HEK293 (cell line): ENCODE data around the gene ABCF1.

Source experiments
- CTCF ChIA-PET: fragments of 350-600 bp; formaldehyde crosslinking; extraction: SDS; loops from one replicate; lab custom pipeline; 2021; ENCODE audit warnings: antibody characterized with exemption; lab: Yijun Ruan, JAX
- POLR2A ChIA-PET: fragments of 300-600 bp; formaldehyde crosslinking; extraction: SDS; loops from one replicate; lab custom pipeline; 2020; ENCODE audit warnings: antibody characterized with exemption, inconsistent platforms; lab: Yijun Ruan, JAX
- H3K27ac ChIP-seq: fragments of 200-500 bp; sonication (Bioruptor generic); 2 replicates; pipeline ENCODE4 v1.5.1; 2014; ENCODE audit warnings: low read depth, low read length, control low read depth, inconsistent platforms; ENCODE audit errors: extremely low read depth
- H3K36me3 ChIP-seq, 2 experiments: fragments of 200-500 bp in 1 of 2; sonication (Bioruptor generic) in 1 of 2; 1 replicate in 1 of 2; 2 replicates in 1 of 2; pipeline ENCODE4 v1.5.1; 2014 to 2017; ENCODE audit warnings: inconsistent platforms in 2 of 2, low read length in 2 of 2; ENCODE audit not compliant: control insufficient read depth in 2 of 2, insufficient read depth in 1 of 2
- H3K4me1 ChIP-seq: fragments of 200-500 bp; sonication (Bioruptor generic); 2 replicates; pipeline ENCODE4 v1.5.1; 2014; ENCODE audit warnings: mild to moderate bottlenecking, low read length, inconsistent platforms; ENCODE audit not compliant: control insufficient read depth, insufficient read depth
- H3K4me3 ChIP-seq: 2 replicates; pipeline ENCODE4 v1.5.1; 2011; ENCODE audit warnings: low read depth, mild to moderate bottlenecking, control low read depth, low read length, moderate library complexity
- H3K9me3 ChIP-seq: fragments of 200-500 bp; sonication (Bioruptor generic); 2 replicates; pipeline ENCODE4 v1.5.1; 2014; ENCODE audit warnings: low read depth, low read length, inconsistent platforms; ENCODE audit not compliant: control insufficient read depth, insufficient read depth
- PRDM10 ChIP-seq: fragments of 450-650 bp; formaldehyde crosslinking; IDR thresholded peaks from 2 replicates; pipeline ENCODE4 v1.5.1; 2016; ENCODE audit warnings: missing biosample characterization, missing genetic modification characterization
- ZFP69B ChIP-seq: fragments of 450-650 bp; formaldehyde crosslinking; IDR thresholded peaks from 2 replicates; pipeline ENCODE4 v1.5.1; 2016; ENCODE audit warnings: missing biosample characterization, missing genetic modification characterization
- ZNF155 ChIP-seq: fragments of 450-650 bp; formaldehyde crosslinking; IDR thresholded peaks from 2 replicates; pipeline ENCODE4 v1.5.1; 2016; ENCODE audit warnings: missing biosample characterization, missing genetic modification characterization
- ZNF157 ChIP-seq: fragments of 450-650 bp; formaldehyde crosslinking; IDR thresholded peaks from 2 replicates; pipeline ENCODE4 v1.5.1; 2016; ENCODE audit warnings: missing biosample characterization, missing genetic modification characterization
- ZNF175 ChIP-seq: fragments of 450-650 bp; formaldehyde crosslinking; IDR thresholded peaks from 2 replicates; pipeline ENCODE4 v1.5.1; 2016; ENCODE audit warnings: missing biosample characterization, missing genetic modification characterization
- ZNF223 ChIP-seq: fragments of 450-650 bp; formaldehyde crosslinking; IDR thresholded peaks from 2 replicates; pipeline ENCODE4 v1.5.1; 2016; ENCODE audit warnings: missing biosample characterization, missing genetic modification characterization
- ZNF341 ChIP-seq: fragments of 450-650 bp; formaldehyde crosslinking; IDR thresholded peaks from 2 replicates; pipeline ENCODE4; 2016; ENCODE audit warnings: low read depth, missing biosample characterization, missing genetic modification characterization
- ZNF530 ChIP-seq: fragments of 450-650 bp; formaldehyde crosslinking; IDR thresholded peaks from 2 replicates; pipeline ENCODE4 v1.5.1; 2016; ENCODE audit warnings: low read depth, missing biosample characterization, missing genetic modification characterization
- ZNF560 ChIP-seq: fragments of 450-650 bp; formaldehyde crosslinking; IDR thresholded peaks from 2 replicates; pipeline ENCODE4 v1.5.1; 2017; ENCODE audit warnings: missing biosample characterization, missing genetic modification characterization, borderline replicate concordance
- ZNF600 ChIP-seq: fragments of 450-650 bp; formaldehyde crosslinking; IDR thresholded peaks from 2 replicates; pipeline ENCODE4 v1.5.1; 2016; ENCODE audit warnings: missing biosample characterization, missing genetic modification characterization
- ZNF629 ChIP-seq: fragments of 450-650 bp; formaldehyde crosslinking; IDR thresholded peaks from 2 replicates; pipeline ENCODE4 v1.5.1; 2017; ENCODE audit warnings: missing biosample characterization, missing genetic modification characterization
- ZNF654 ChIP-seq: fragments of 450-650 bp; formaldehyde crosslinking; IDR thresholded peaks from 2 replicates; pipeline ENCODE4 v1.5.1; 2016; ENCODE audit warnings: low read depth, missing biosample characterization, missing genetic modification characterization
- ZNF664 ChIP-seq: fragments of 450-650 bp; formaldehyde crosslinking; IDR thresholded peaks from 2 replicates; pipeline ENCODE4 v1.5.1; 2016; ENCODE audit warnings: missing biosample characterization, missing genetic modification characterization
- ZNF704 ChIP-seq: fragments of 450-650 bp; formaldehyde crosslinking; IDR thresholded peaks from 2 replicates; pipeline ENCODE4 v1.5.1; 2016; ENCODE audit warnings: missing biosample characterization, missing genetic modification characterization
- ZNF837 ChIP-seq: fragments of 450-650 bp; formaldehyde crosslinking; IDR thresholded peaks from 2 replicates; pipeline ENCODE4 v1.5.1; 2016; ENCODE audit warnings: missing biosample characterization, missing genetic modification characterization
- TF ChIP-seq, protein P1 (sequence below): fragments of 450-650 bp; formaldehyde crosslinking; IDR thresholded peaks from 2 replicates; pipeline ENCODE4; 2016; ENCODE audit warnings: missing biosample characterization, missing genetic modification characterization
- TF ChIP-seq, protein P2 (sequence below): fragments of 450-650 bp; formaldehyde crosslinking; IDR thresholded peaks from 2 replicates; pipeline ENCODE4 v1.5.1; 2017; ENCODE audit warnings: missing biosample characterization, missing genetic modification characterization

ABCF1 gene

DNA sequence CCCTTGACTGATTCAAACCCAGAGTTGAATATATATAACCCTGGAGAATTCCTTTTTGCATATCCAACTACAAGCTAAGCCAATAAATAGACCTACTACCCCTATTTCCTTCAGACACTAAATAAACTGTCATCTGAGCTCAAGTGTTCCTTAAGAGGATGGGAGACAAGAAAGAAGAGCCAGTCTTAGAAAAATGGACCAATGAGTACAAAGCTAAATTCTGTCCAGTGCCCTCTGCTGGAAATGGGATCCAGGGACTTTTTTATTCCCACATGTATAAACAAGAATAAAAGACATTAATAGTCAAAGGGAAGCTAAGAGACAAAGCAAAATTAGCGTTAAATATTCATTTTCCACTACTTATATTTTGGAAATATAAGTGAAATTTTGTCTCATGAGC, 41.0 kb downstream of the ABCF1 start:
- ChIA-PET CTCF (interaction anchor here (0.5 to 3.2 kb wide), 18 partner anchors 12 to 475 kb away, joined by 3 to 29 read pairs (median 4); partner anchors contain the start of gene C6orf136), POLR2A (interaction anchor here (0.5 to 4.8 kb wide), 24 partner anchors 12 to 235 kb away, joined by 3 to 197 read pairs (median 6); partner anchors contain the start of genes ABCF1, ATAT1, DHX16 and FLOT1)
- Histone ChIP-seq H3K4me3 (no peak overlapping the region), H3K36me3 (peaks cover 22 to 57% of the 10 kb centered on the region in 2 experiments), H3K9me3 (no peaks in the 10 kb centered on the region), H3K4me1 (peaks cover 18% of the 10 kb centered on the region)
- TF ChIP-seq ZNF341 (tag by site-specific recombination) (peak; percentile 58), ZNF654 (tag by site-specific recombination) (no peak), ZNF175 (tag by site-specific recombination) (no peak), ZNF560 (tag by site-specific recombination) (no peak), ZFP69B (tag by site-specific recombination) (no peak), ZNF530 (tag by site-specific recombination) (no peak), ZNF837 (tag by site-specific recombination) (no peak), ZNF223 (tag by site-specific recombination) (no peak), ZNF704 (tag by site-specific recombination) (no peak)
- TF ChIP-seq, all 188 proteins: peak for 1
- no peak overlapping the region for H3K27ac ChIP-seq

GRCh38 chr6:30612687-30613248, 41.5 kb downstream of the ABCF1 start:
- H3K27ac ChIP-seq: peak overlapping the region; percentile 8; the same call in 1 of the 2 replicates
- POLR2A ChIA-PET: interaction anchor here (0.5 to 4.8 kb wide), 26 partner anchors 11 to 295 kb away, joined by 3 to 197 read pairs (median 6); partner anchors contain the start of genes ABCF1, ATAT1, DHX16 and FLOT1
- H3K4me1 ChIP-seq: peaks cover 18% of the 10 kb centered on the region
- H3K9me3 ChIP-seq: no peaks in the 10 kb centered on the region
- CTCF ChIA-PET: interaction anchor here (0.6 to 3.2 kb wide), 20 partner anchors 9 to 475 kb away, joined by 3 to 29 read pairs (median 4); partner anchors contain the start of gene DHX16
- H3K36me3 ChIP-seq: peaks cover 17 to 51% of the 10 kb centered on the region in 2 experiments
- H3K4me3 ChIP-seq: no peak overlapping the region
- peak; percentile 37; the same call in 1 of the 2 replicates for TF ChIP-seq ZNF600 (tag by site-specific recombination)
- peak; percentile 83 for TF ChIP-seq ZNF664 (tag by site-specific recombination)
- TF ChIP-seq, protein P1, sequence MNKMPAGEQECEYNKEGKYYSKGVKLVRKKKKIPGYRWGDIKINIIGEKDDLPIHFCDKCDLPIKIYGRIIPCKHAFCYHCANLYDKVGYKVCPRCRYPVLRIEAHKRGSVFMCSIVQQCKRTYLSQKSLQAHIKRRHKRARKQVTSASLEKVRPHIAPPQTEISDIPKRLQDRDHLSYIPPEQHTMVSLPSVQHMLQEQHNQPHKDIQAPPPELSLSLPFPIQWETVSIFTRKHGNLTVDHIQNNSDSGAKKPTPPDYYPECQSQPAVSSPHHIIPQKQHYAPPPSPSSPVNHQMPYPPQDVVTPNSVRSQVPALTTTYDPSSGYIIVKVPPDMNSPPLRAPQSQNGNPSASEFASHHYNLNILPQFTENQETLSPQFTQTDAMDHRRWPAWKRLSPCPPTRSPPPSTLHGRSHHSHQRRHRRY: no peak
- TF ChIP-seq ZNF155 (tag by site-specific recombination): no peak
- TF ChIP-seq ZNF157 (tag by site-specific recombination): no peak

DNA sequence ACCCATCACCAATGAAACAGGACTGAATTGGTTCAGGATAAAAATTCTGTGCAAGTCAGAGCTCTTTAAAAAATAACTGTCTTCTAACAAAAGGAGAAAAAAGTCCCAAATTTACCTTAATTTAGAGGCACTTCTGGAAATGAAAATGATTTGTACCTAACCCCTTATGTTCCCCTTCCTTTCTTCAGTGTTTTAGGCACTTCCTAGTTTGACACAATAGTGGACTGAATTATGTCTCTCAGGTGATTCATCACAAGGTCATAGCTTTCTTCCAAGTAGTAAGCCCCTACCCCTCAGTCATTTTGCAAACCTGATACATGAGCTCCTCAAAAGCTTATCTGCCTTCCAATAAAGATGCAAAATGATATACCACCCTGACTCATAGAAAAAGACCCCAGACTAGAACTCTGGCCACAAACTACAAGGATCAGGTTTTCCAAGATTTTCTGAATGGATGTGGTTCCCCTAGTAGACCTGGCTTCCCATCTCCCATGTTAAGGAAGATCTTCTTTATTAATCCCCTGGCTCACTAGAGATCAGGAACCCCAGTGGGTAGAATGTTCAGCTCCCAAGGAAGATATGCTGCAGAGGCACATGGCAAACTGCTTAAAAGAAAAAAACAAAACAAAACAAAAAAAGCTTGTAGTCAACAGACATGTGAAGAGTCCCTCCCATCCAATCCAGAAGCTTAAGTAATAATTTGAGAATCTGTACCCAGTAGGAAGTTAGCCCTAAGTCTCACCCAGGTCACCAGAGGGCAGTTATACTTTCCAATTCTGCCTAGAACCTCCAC, 42.2 kb downstream of the ABCF1 start:
- TF ChIP-seq ZNF629 (tag by site-specific recombination) (0 out of 2 replicates have a peak, but pooled peaks have one; percentile 9), PRDM10 (tag by site-specific recombination) (0 out of 2 replicates have a peak, but pooled peaks have one; percentile 11)
- TF ChIP-seq, protein P2, sequence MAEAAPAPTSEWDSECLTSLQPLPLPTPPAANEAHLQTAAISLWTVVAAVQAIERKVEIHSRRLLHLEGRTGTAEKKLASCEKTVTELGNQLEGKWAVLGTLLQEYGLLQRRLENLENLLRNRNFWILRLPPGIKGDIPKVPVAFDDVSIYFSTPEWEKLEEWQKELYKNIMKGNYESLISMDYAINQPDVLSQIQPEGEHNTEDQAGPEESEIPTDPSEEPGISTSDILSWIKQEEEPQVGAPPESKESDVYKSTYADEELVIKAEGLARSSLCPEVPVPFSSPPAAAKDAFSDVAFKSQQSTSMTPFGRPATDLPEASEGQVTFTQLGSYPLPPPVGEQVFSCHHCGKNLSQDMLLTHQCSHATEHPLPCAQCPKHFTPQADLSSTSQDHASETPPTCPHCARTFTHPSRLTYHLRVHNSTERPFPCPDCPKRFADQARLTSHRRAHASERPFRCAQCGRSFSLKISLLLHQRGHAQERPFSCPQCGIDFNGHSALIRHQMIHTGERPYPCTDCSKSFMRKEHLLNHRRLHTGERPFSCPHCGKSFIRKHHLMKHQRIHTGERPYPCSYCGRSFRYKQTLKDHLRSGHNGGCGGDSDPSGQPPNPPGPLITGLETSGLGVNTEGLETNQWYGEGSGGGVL (tag by site-specific recombination): no peak
- POLR2A ChIA-PET: interaction anchor here (0.6 to 4.8 kb wide), 29 partner anchors 9 to 294 kb away, joined by 3 to 197 read pairs (median 6); partner anchors contain the start of genes ABCF1, ATAT1, DHX16 and FLOT1
- Histone ChIP-seq H3K36me3 (peaks cover 10 to 44% of the 10 kb centered on the region in 2 experiments), H3K4me3 (no peak overlapping the region), H3K4me1 (peaks cover 18% of the 10 kb centered on the region), H3K9me3 (no peaks in the 10 kb centered on the region), H3K27ac (peak overlapping the region; percentile 8; the same call in 1 of the 2 replicates)
- CTCF ChIA-PET: interaction anchor here (0.6 to 3.2 kb wide), 16 partner anchors 9 to 474 kb away, joined by 3 to 29 read pairs (median 4); partner anchors contain the start of gene DHX16
